Activated CD4-positive, alpha-beta T cell treated with anti-CD3 and anti-CD28 coated beads for 36 hours (primary cell): ENCODE data around the gene AGAP6. TPM values are rescaled to one million over a fixed set of nuclear protein-coding genes. Genes with fewer than 3 reads are reported as not detected.
"Not testable (repeated sequence)": the region's sequence is repeated elsewhere in the genome, so short reads cannot be mapped to it uniquely, and the experiment has no call there.

ENCODE experiments used
- ATAC-seq: fragments of 200-7000 bp; cut with Tn5 transposase; one replicate; pipeline ENCODE4 v1.10.0; 2021; ENCODE audit warnings: mild to moderate bottlenecking, moderate library complexity
- CTCF ChIA-PET: fragments of 350-600 bp; sonication (Branson Sonifier 250); formaldehyde crosslinking; loops from one replicate; lab custom pipeline; 2021; ENCODE audit warnings: antibody characterized with exemption; lab: Charles Lee
- POLR2A ChIA-PET: fragments of 350-600 bp; sonication (Branson Sonifier 250); formaldehyde crosslinking; loops from one replicate; lab custom pipeline; 2021; ENCODE audit warnings: antibody characterized with exemption, inconsistent platforms; lab: Charles Lee
- DNase-seq: peaks from one replicate; pipeline ENCODE4 v3.0.0-alpha.2; 2020
- H3K27ac Mint-ChIP-seq: one replicate; pipeline ENCODE4 v1.8.0; 2021; ENCODE audit warnings: mixed read lengths
- H3K27me3 Mint-ChIP-seq: one replicate; pipeline ENCODE4 v1.8.0; 2021; ENCODE audit warnings: mixed read lengths
- H3K36me3 Mint-ChIP-seq: one replicate; pipeline ENCODE4 v1.8.0; 2021; ENCODE audit warnings: low read depth, mixed read lengths
- H3K4me1 Mint-ChIP-seq: one replicate; pipeline ENCODE4 v1.8.0; 2021; ENCODE audit warnings: mixed read lengths
- H3K4me3 Mint-ChIP-seq: one replicate; pipeline ENCODE4 v1.8.0; 2021; ENCODE audit warnings: mild to moderate bottlenecking, moderate library complexity, mixed read lengths
- H3K9me3 Mint-ChIP-seq: one replicate; pipeline ENCODE4 v1.8.0; 2021; ENCODE audit warnings: low read depth, mixed read lengths
- intact Hi-C, 2 experiments: fragments of 100-400 bp; cut with DNase I in 1 of 2; cut with micrococcal nuclease in 1 of 2; formaldehyde crosslinking; loops; one replicate each; pipeline versions ENCODE4 v1.14.2 to v1.15.1; 2022 to 2024; cut with DNase I, micrococcal nuclease
- total RNA-seq, 2 experiments: library from RNA; stranded (reverse); gene quantifications; one replicate each; pipeline ENCODE4 v1.2.3, GENCODE V29; 2021

AGAP6 gene
- total RNA-seq, 2 experiments from 2014 or later, result 21.3 to 24.6 TPM

- intact Hi-C loops, H3K4me3 Mint-ChIP-seq, ATAC-seq, H3K27ac Mint-ChIP-seq, H3K4me1 Mint-ChIP-seq, CTCF ChIA-PET, H3K9me3 Mint-ChIP-seq, H3K27me3 Mint-ChIP-seq, H3K36me3 Mint-ChIP-seq, DNase-seq, POLR2A ChIA-PET: not testable (repeated sequence)
Observed at GRCh38 chr10:50059946-50060345, 71.7 kb downstream of the AGAP6 start.

Other genes with a start within 250 kb of the AGAP6 start
- gene OGDHL, start 226.1 kb upstream of the AGAP6 start, total RNA-seq, result under 1 TPM; 0.44 to 0.73 TPM
- 10 to 100 TPM; 33.9 to 36.1 TPM for gene PARG, start 46.4 kb upstream of the AGAP6 start, total RNA-seq
- 10 to 100 TPM; 21.3 to 27.3 TPM for gene TIMM23B, start 46.4 kb upstream of the AGAP6 start, total RNA-seq
- gene WASHC2A, start 79.5 kb downstream of the AGAP6 start, total RNA-seq, result 10 to 100 TPM; 25.0 to 25.2 TPM